Iris pigment epithelial cell (primary cell): ENCODE results near the gene PRKRA.
"Not testable (repeated sequence)": the region's sequence is repeated elsewhere in the genome, so short reads cannot be mapped to it uniquely, and the experiment has no call there.

Source experiments
- DNase-seq: peaks from one replicate; pipeline ENCODE4 v3.0.0-alpha.2; 2011; ENCODE audit warnings: low read depth

PRKRA gene

GRCh38 chr2:178450774-178451525 is at the start of gene PRKRA, which contains the start of gene PJVK:
TSS of gene PRKRA (minus strand) at chr2:178451175. CDS start at chr2:178451030, 145 bp downstream.
TSS of gene PJVK (plus strand) at chr2:178451378. CDS start at chr2:178453410, 2,032 bp downstream.
- DNase-seq = peak; percentile 98

- no peak for DNase-seq
Measured at GRCh38 chr2:178499640-178500039, 48.7 kb upstream of the PRKRA start.

- no peak for DNase-seq
Measured at GRCh38 chr2:178498137-178498536, 47.2 kb upstream of the PRKRA start.

GRCh38 chr2:178496049-178496448 is 45.1 kb upstream of the PRKRA start:
- DNase-seq = no peak

- no peak for DNase-seq
Measured at GRCh38 chr2:178491612-178492011, 40.6 kb upstream of the PRKRA start.

GRCh38 chr2:178485356-178485755 is 34.4 kb upstream of the PRKRA start:
- no peak for DNase-seq

GRCh38 chr2:178484245-178485041 is 33.5 kb upstream of the PRKRA start:
- DNase-seq = no peak

- no peak for DNase-seq
Measured at GRCh38 chr2:178482437-178482836, 31.5 kb upstream of the PRKRA start.

- peak; percentile 93 for DNase-seq
Measured at GRCh38 chr2:178480227-178481181, 29.5 kb upstream of the PRKRA start, which contains the start of gene PLEKHA3. TSS of gene PLEKHA3 (plus strand) at chr2:178480457. CDS start at chr2:178480870, 413 bp downstream.

- no peak for DNase-seq
Measured at GRCh38 chr2:178479758-178480226, 28.8 kb upstream of the PRKRA start.

GRCh38 chr2:178479275-178479616 is 28.3 kb upstream of the PRKRA start:
- DNase-seq = no peak

- peak; percentile 81 for DNase-seq
Measured at GRCh38 chr2:178478439-178479274, 27.7 kb upstream of the PRKRA start, which contains the start of gene FKBP7. TSS of gene FKBP7 (minus strand) at chr2:178478600. CDS start at chr2:178478499, 101 bp downstream.

GRCh38 chr2:178478130-178478438 is 27.1 kb upstream of the PRKRA start:
- DNase-seq = peak; percentile 36

GRCh38 chr2:178477443-178478129 is 26.6 kb upstream of the PRKRA start:
- no peak for DNase-seq

GRCh38 chr2:178476477-178476876 is 25.5 kb upstream of the PRKRA start:
- no peak for DNase-seq

- no peak for DNase-seq
Measured at GRCh38 chr2:178474560-178474959, 23.6 kb upstream of the PRKRA start.

- no peak for DNase-seq
Measured at GRCh38 chr2:178473931-178474330, 23.0 kb upstream of the PRKRA start.

GRCh38 chr2:178473373-178473772 is 22.4 kb upstream of the PRKRA start:
- DNase-seq = no peak

GRCh38 chr2:178471313-178471712 is 20.3 kb upstream of the PRKRA start:
- DNase-seq = not testable (repeated sequence)

- no peak for DNase-seq
Measured at GRCh38 chr2:178469219-178469849, 18.4 kb upstream of the PRKRA start.
